Osteoblast (primary cell): ENCODE measurements around the gene CNKSR3. TPM values are rescaled to one million over a fixed set of nuclear protein-coding genes. Genes with fewer than 3 reads are reported as not detected.

ENCODE experiments used
- DNase-seq: peaks from one replicate; pipeline ENCODE4 v3.0.0; 2011; ENCODE audit warnings: low spot score, mixed read lengths; ENCODE audit not compliant: insufficient read length; ENCODE audit errors: missing footprints
- H2AFZ ChIP-seq: 2 replicates; pipeline ENCODE4 v1.6.0; 2011; ENCODE audit warnings: mild to moderate bottlenecking, low read length
- H3K27ac ChIP-seq: 2 replicates; pipeline ENCODE4 v1.5.1; 2011; ENCODE audit warnings: mild to moderate bottlenecking, low read depth, low read length, moderate library complexity
- H3K27me3 ChIP-seq: 2 replicates; pipeline ENCODE4 v1.6.0; 2012; ENCODE audit warnings: mild to moderate bottlenecking, control low read depth, inconsistent platforms, low read length, moderate library complexity; ENCODE audit not compliant: insufficient read depth
- H3K36me3 ChIP-seq: 2 replicates; pipeline ENCODE4 v1.5.1; 2011; ENCODE audit warnings: mild to moderate bottlenecking, low read length, control low read depth, moderate library complexity; ENCODE audit not compliant: insufficient read depth
- H3K4me1 ChIP-seq: 2 replicates; pipeline ENCODE4 v1.5.1; 2011; ENCODE audit warnings: mild to moderate bottlenecking, low read length, control low read depth, moderate library complexity; ENCODE audit not compliant: insufficient read depth
- H3K4me2 ChIP-seq: 2 replicates; pipeline ENCODE4 v1.6.0; 2011; ENCODE audit warnings: mild to moderate bottlenecking, low read length; ENCODE audit not compliant: insufficient read depth
- H3K4me3 ChIP-seq: fragments of 200-600 bp; sonication (generic); 3 replicates; pipeline ENCODE4 v1.5.1; 2012; ENCODE audit warnings: mild to moderate bottlenecking, low read length, inconsistent platforms; ENCODE audit not compliant: insufficient read depth
- H3K79me2 ChIP-seq: 2 replicates; pipeline ENCODE4 v1.6.0; 2012; ENCODE audit warnings: mild to moderate bottlenecking, low read length, control low read depth, inconsistent platforms; ENCODE audit not compliant: insufficient read depth
- H3K9me3 ChIP-seq: 2 replicates; pipeline ENCODE4 v1.5.1; 2011; ENCODE audit warnings: low read depth, low read length, control low read depth
- H4K20me1 ChIP-seq: 2 replicates; pipeline ENCODE4 v1.6.0; 2012; ENCODE audit warnings: mild to moderate bottlenecking, low read length, control low read depth; ENCODE audit not compliant: insufficient read depth
- CTCF ChIP-seq: IDR thresholded peaks from 2 replicates; pipeline ENCODE4 v1.5.1; 2011; ENCODE audit warnings: mild to moderate bottlenecking, low read depth, low read length, moderate library complexity; ENCODE audit errors: extremely low read depth
- total RNA-seq: library from RNA; depleted of rRNA; stranded (reverse); fragments of >200 nt; gene quantifications from 2 replicates; pipeline ENCODE4 v1.2.3, GENCODE V29; 2012

The CNKSR3 gene
- total RNA-seq, 1 donor: 5.4 TPM

- no peak for TF ChIP-seq CTCF
- Histone ChIP-seq H3K36me3 (no peaks in the 10 kb centered on the region), H3K4me2 (no peak overlapping the region), H3K4me3 (no peak overlapping the region), H3K27ac (no peak overlapping the region), H3K27me3 (no peaks in the 10 kb centered on the region), H3K9me3 (no peaks in the 10 kb centered on the region), H3K4me1 (peaks cover under 1% of the 10 kb centered on the region), H3K79me2 (peaks cover 4% of the 10 kb centered on the region), H2AFZ (no peak overlapping the region), H4K20me1 (no peaks in the 10 kb centered on the region)
- no peak for DNase-seq
Observed at GRCh38 chr6:154466139-154466538, 44.3 kb downstream of the CNKSR3 start.

- H3K79me2 ChIP-seq: peaks cover 11% of the 10 kb centered on the region
- no peak overlapping the region for H2AFZ ChIP-seq
- no peaks in the 10 kb centered on the region for H4K20me1 ChIP-seq
- no peak for DNase-seq
- no peaks in the 10 kb centered on the region for H3K9me3 ChIP-seq
- peaks cover 22% of the 10 kb centered on the region for H3K4me1 ChIP-seq
- no peaks in the 10 kb centered on the region for H3K27me3 ChIP-seq
- no peak overlapping the region for H3K4me2 ChIP-seq
- H3K4me3 ChIP-seq: no peak overlapping the region
- H3K36me3 ChIP-seq: no peaks in the 10 kb centered on the region
- H3K27ac ChIP-seq: no peak overlapping the region
- no peak for TF ChIP-seq CTCF
Observed at GRCh38 chr6:154463573-154464419, 46.7 kb downstream of the CNKSR3 start.

- Histone ChIP-seq H3K79me2 (peaks cover 15% of the 10 kb centered on the region), H3K4me2 (no peak overlapping the region), H3K4me1 (peaks cover 33% of the 10 kb centered on the region), H2AFZ (peak overlapping the region; percentile 38), H3K4me3 (no peak overlapping the region), H3K27ac (no peak overlapping the region), H3K36me3 (no peaks in the 10 kb centered on the region), H3K9me3 (no peaks in the 10 kb centered on the region), H3K27me3 (no peaks in the 10 kb centered on the region), H4K20me1 (no peaks in the 10 kb centered on the region)
- DNase-seq: no peak
- no peak for TF ChIP-seq CTCF
Observed at GRCh38 chr6:154462425-154462824, 48.1 kb downstream of the CNKSR3 start.

GRCh38 chr6:154461348-154461747 is 49.1 kb downstream of the CNKSR3 start:
- no peak overlapping the region for H3K4me3 ChIP-seq
- no peaks in the 10 kb centered on the region for H4K20me1 ChIP-seq
- H3K27me3 ChIP-seq: no peaks in the 10 kb centered on the region
- H3K27ac ChIP-seq: no peak overlapping the region
- no peak overlapping the region for H3K4me2 ChIP-seq
- DNase-seq: no peak
- peaks cover 12% of the 10 kb centered on the region for H3K79me2 ChIP-seq
- peaks cover 34% of the 10 kb centered on the region for H3K4me1 ChIP-seq
- no peaks in the 10 kb centered on the region for H3K36me3 ChIP-seq
- TF ChIP-seq CTCF: no peak
- H3K9me3 ChIP-seq: no peaks in the 10 kb centered on the region
- no peak overlapping the region for H2AFZ ChIP-seq
